H9 (cell line): ENCODE data around the gene CLIP1. TPM values are rescaled to one million over a fixed set of nuclear protein-coding genes. Genes with fewer than 3 reads are reported as not detected.

Experiments
- DNase-seq: peaks from one replicate; pipeline ENCODE4 v3.0.0-alpha.2; 2017
- H2AFZ ChIP-seq: one replicate; pipeline ENCODE4 v1.6.1; 2013; ENCODE audit warnings: mild to moderate bottlenecking, low read length, control low read depth, moderate library complexity
- H2AK5ac ChIP-seq: 2 replicates; pipeline ENCODE4 v1.6.1; 2013; ENCODE audit warnings: low read length, control low read depth, mixed read lengths; ENCODE audit not compliant: insufficient read length
- H2BK120ac ChIP-seq: one replicate; pipeline ENCODE4 v1.6.1; 2013; ENCODE audit warnings: low read depth, mild to moderate bottlenecking, low read length, control low read depth, inconsistent platforms; ENCODE audit not compliant: poor library complexity, severe bottlenecking
- H2BK12ac ChIP-seq: 2 replicates; pipeline ENCODE4 v1.6.1; 2013; ENCODE audit warnings: low read length, control low read depth, mixed read lengths, low read depth; ENCODE audit not compliant: insufficient read length
- H2BK15ac ChIP-seq: 2 replicates; pipeline ENCODE4 v1.6.1; 2013; ENCODE audit warnings: low read depth, low read length, control low read depth
- H2BK20ac ChIP-seq: one replicate; pipeline ENCODE4 v1.6.1; 2013; ENCODE audit warnings: low read depth, mild to moderate bottlenecking, low read length, control low read depth, inconsistent platforms; ENCODE audit not compliant: poor library complexity, severe bottlenecking
- H2BK5ac ChIP-seq: 2 replicates; pipeline ENCODE4 v1.6.1; 2013; ENCODE audit warnings: low read length, control low read depth, mixed read lengths; ENCODE audit not compliant: insufficient read length
- H3K14ac ChIP-seq: 2 replicates; pipeline ENCODE4 v1.6.1; 2013; ENCODE audit warnings: low read length, control low read depth; ENCODE audit not compliant: insufficient read depth
- H3K18ac ChIP-seq: 2 replicates; pipeline ENCODE4 v1.6.1; 2013; ENCODE audit warnings: low read depth, mild to moderate bottlenecking, mixed read lengths, low read length, control low read depth; ENCODE audit not compliant: insufficient read length
- H3K23ac ChIP-seq: 2 replicates; pipeline ENCODE4 v1.6.1; 2013; ENCODE audit warnings: low read length, control low read depth, mixed read lengths, low read depth; ENCODE audit not compliant: insufficient read length
- H3K23me2 ChIP-seq: 2 replicates; pipeline ENCODE4 v1.6.1; 2013; ENCODE audit warnings: low read depth, mild to moderate bottlenecking, mixed read lengths, low read length, control low read depth; ENCODE audit not compliant: insufficient read length, poor library complexity, severe bottlenecking
- H3K27ac ChIP-seq: 2 replicates; pipeline ENCODE4 v1.5.1; 2013; ENCODE audit warnings: low read length, control low read depth, mixed read lengths, low read depth; ENCODE audit not compliant: insufficient read length
- H3K27me3 ChIP-seq: 2 replicates; pipeline ENCODE4 v1.6.1; 2013; ENCODE audit warnings: low read length, control low read depth, inconsistent platforms; ENCODE audit not compliant: insufficient read depth
- H3K4ac ChIP-seq: 2 replicates; pipeline ENCODE4 v1.6.1; 2013; ENCODE audit warnings: low read depth, mild to moderate bottlenecking, control low read depth, inconsistent platforms, low read length, moderate library complexity
- H3K4me1 ChIP-seq: 2 replicates; pipeline ENCODE4 v1.6.1; 2013; ENCODE audit warnings: low read length, control low read depth, inconsistent platforms; ENCODE audit not compliant: insufficient read depth
- H3K4me2 ChIP-seq: 2 replicates; pipeline ENCODE4 v1.6.1; 2013; ENCODE audit warnings: low read length, control low read depth, mixed read lengths; ENCODE audit not compliant: insufficient read length, insufficient read depth
- H3K56ac ChIP-seq: 2 replicates; pipeline ENCODE4 v1.6.1; 2013; ENCODE audit warnings: low read depth, mild to moderate bottlenecking, mixed read lengths, low read length, control low read depth; ENCODE audit not compliant: insufficient read length
- H3K79me1 ChIP-seq: 2 replicates; pipeline ENCODE4 v1.6.1; 2013; ENCODE audit warnings: low read depth, mild to moderate bottlenecking, moderate library complexity, low read length, control low read depth, inconsistent platforms; ENCODE audit not compliant: insufficient read depth, poor library complexity, severe bottlenecking
- H3K79me2 ChIP-seq: 2 replicates; pipeline ENCODE4 v1.6.1; 2013; ENCODE audit warnings: low read length, control low read depth, inconsistent platforms; ENCODE audit not compliant: insufficient read depth
- H3K9ac ChIP-seq: 2 replicates; pipeline ENCODE4 v1.6.1; 2013; ENCODE audit warnings: low read length, control low read depth, mixed read lengths; ENCODE audit not compliant: insufficient read length; ENCODE audit errors: extremely low read depth
- H3K9me3 ChIP-seq: one replicate; pipeline ENCODE4 v1.6.1; 2013; ENCODE audit warnings: low read depth, low read length, inconsistent platforms; ENCODE audit not compliant: control insufficient read depth
- H3T11ph ChIP-seq: one replicate; pipeline ENCODE4 v1.6.1; 2013; ENCODE audit warnings: mild to moderate bottlenecking, low read length, control low read depth, inconsistent platforms
- H4K20me1 ChIP-seq: one replicate; pipeline ENCODE4 v1.6.1; 2013; ENCODE audit not compliant: control insufficient read depth, insufficient read length, insufficient read depth
- H4K5ac ChIP-seq: 2 replicates; pipeline ENCODE4 v1.6.1; 2013; ENCODE audit warnings: low read depth, mild to moderate bottlenecking, mixed read lengths, low read length, control low read depth; ENCODE audit not compliant: insufficient read length
- H4K8ac ChIP-seq: replicated peaks from 2 replicates; pipeline ENCODE4 v1.6.1; 2013; ENCODE audit warnings: low read length, control low read depth, mixed read lengths, low read depth; ENCODE audit not compliant: insufficient read length
- H4K91ac ChIP-seq: 2 replicates; pipeline ENCODE4 v1.6.1; 2013; ENCODE audit warnings: low read depth, mild to moderate bottlenecking, moderate library complexity, mixed read lengths, low read length, control low read depth; ENCODE audit not compliant: insufficient read length
- H3K27ac Mint-ChIP-seq, 3 experiments: 2 replicates in 2 of 3; 3 replicates in 1 of 3; pipeline ENCODE4 v1.8.0; 2020 to 2021; ENCODE audit warnings: mixed read lengths in 3 of 3, mild to moderate bottlenecking in 1 of 3, moderate library complexity in 1 of 3
- H3K27me3 Mint-ChIP-seq: 2 replicates; pipeline ENCODE4 v1.8.0; 2021; ENCODE audit warnings: low read depth, mild to moderate bottlenecking, moderate library complexity, mixed read lengths
- H3K36me3 Mint-ChIP-seq, 3 experiments: 2 replicates in 2 of 3; 3 replicates in 1 of 3; pipeline ENCODE4 v1.8.0; 2020 to 2021; ENCODE audit warnings: low read depth in 3 of 3, mixed read lengths in 3 of 3; ENCODE audit not compliant: insufficient read depth in 1 of 3
- H3K4me1 Mint-ChIP-seq, 2 experiments: 2 replicates each; pipeline ENCODE4 v1.8.0; 2020; ENCODE audit warnings: mixed read lengths in 2 of 2
- H3K4me3 Mint-ChIP-seq, 2 experiments: 2 replicates in 1 of 2; 3 replicates in 1 of 2; pipeline ENCODE4 v1.8.0; 2020 to 2021; ENCODE audit warnings: mild to moderate bottlenecking in 2 of 2, mixed read lengths in 2 of 2, moderate library complexity in 1 of 2
- H3K9me3 Mint-ChIP-seq, 2 experiments: 2 replicates in 1 of 2; 3 replicates in 1 of 2; pipeline ENCODE4 v1.8.0; 2020; ENCODE audit warnings: mild to moderate bottlenecking in 2 of 2, mixed read lengths in 2 of 2, moderate library complexity in 1 of 2
- CTCF ChIP-seq: fragments of 200-600 bp; sonication (generic); conservative IDR thresholded peaks from 3 replicates; pipeline ENCODE4 v1.8.0; 2021; ENCODE audit warnings: antibody characterized with exemption, mild to moderate bottlenecking
- WGBS: extraction: QIAGEN DNeasy Blood & Tissue Kit; methylation state at CpG from one replicate; pipeline ENCODE4 v1.1.7; 2013; ENCODE audit warnings: missing lambda C conversion rate, low lambda C conversion rate, mixed read lengths; ENCODE audit not compliant: insufficient read length; ENCODE audit errors: extremely low coverage; 5-methylcytosine and 5-hydroxymethylcytosine counted together
- total RNA-seq: library from RNA; stranded (reverse); gene quantifications from 2 replicates; pipeline ENCODE4 v1.2.1, GENCODE V29; 2021

CLIP1 gene
- total RNA-seq, 1 experiment from 2014 or later = 23.6 TPM

- Histone ChIP-seq H3K14ac (no peak overlapping the region), H3K4me1 (no peaks in the 10 kb centered on the region), H2AFZ (no peak overlapping the region), H2BK15ac (no peak overlapping the region), H3K79me2 (no peaks in the 10 kb centered on the region), H4K8ac (no peak overlapping the region), H3K79me1 (no peaks in the 10 kb centered on the region), H4K5ac (no peak overlapping the region), H3K9me3 (no peaks in the 10 kb centered on the region), H2BK120ac (no peak overlapping the region), H3K23me2 (no peaks in the 10 kb centered on the region), H3K56ac (no peak overlapping the region), H4K91ac (no peak overlapping the region), H2AK5ac (no peak overlapping the region), H3K27me3 (no peaks in the 10 kb centered on the region), H4K20me1 (no peaks in the 10 kb centered on the region), H3K27ac (no peak overlapping the region), H3T11ph (no peak overlapping the region), H3K9ac (no peak overlapping the region), H3K23ac (no peak overlapping the region), H2BK20ac (no peak overlapping the region), H2BK5ac (no peak overlapping the region), H3K4ac (no peak overlapping the region), H2BK12ac (no peak overlapping the region), H3K18ac (no peak overlapping the region), H3K4me2 (no peak overlapping the region)
- no peak overlapping the region for H3K4me3 Mint-ChIP-seq
- H3K27ac Mint-ChIP-seq = no peak overlapping the region
- peaks cover 3 to 15% (median 6%) of the 10 kb centered on the region in 3 experiments; a peak in 5 of 7 replicates for H3K36me3 Mint-ChIP-seq
- H3K9me3 Mint-ChIP-seq = no peaks in the 10 kb centered on the region
- H3K27me3 Mint-ChIP-seq = no peaks in the 10 kb centered on the region
- no CpG with 5 or more reads among the region's 4 CpGs for WGBS
- no peak for TF ChIP-seq CTCF
- no peaks in the 10 kb centered on the region for H3K4me1 Mint-ChIP-seq
- no peak for DNase-seq
Observed at GRCh38 chr12:122348505-122348904, 74.0 kb downstream of the CLIP1 start.
